ENCODE measurements around the gene SMIM8. TPM values are rescaled to one million over a fixed set of nuclear protein-coding genes. Genes with fewer than 3 reads are reported as not detected.

The SMIM8 gene
- total RNA-seq, 1 donor from 2014 or later: 6.9 TPM

DNA sequence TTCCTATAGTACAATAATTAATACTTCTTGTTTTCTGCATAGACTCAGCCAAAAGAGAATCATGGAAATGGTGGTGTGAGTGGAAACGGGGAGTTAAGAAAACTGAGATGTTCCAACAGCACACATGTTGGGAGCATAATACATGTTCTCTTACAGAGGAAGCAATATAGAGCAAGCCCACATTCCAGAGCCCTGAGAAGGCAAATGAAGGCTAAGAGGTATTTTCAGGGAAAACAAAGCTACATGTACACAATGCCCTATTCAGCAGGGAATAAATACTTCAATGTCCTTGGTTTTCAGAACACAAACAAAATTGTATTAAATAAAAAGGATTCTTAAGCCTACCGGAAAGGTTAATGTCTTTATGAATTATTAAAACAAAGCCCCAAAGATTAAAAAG is 35.1 kb upstream of the SMIM8 start:
- no peak overlapping the region for H3K27ac ChIP-seq (ENCODE audit: low read depth, low read length)
- no peaks in the 10 kb centered on the region for H3K4me1 ChIP-seq (ENCODE audit: insufficient read depth, low read length)
- H3K36me3 Mint-ChIP-seq (ENCODE audit: low read depth, unreplicated experiment): no peaks in the 10 kb centered on the region
- no peaks in the 10 kb centered on the region for H3K9me3 ChIP-seq (ENCODE audit: insufficient read depth, low read depth, low read length)
- no peak overlapping the region for H2AFZ ChIP-seq (ENCODE audit: low read depth, low read length)
- H3K27ac Mint-ChIP-seq (ENCODE audit: unreplicated experiment): no peak overlapping the region
- no peak overlapping the region for H3K4me2 ChIP-seq (ENCODE audit: low read length)
- no peaks in the 10 kb centered on the region for H3K36me3 ChIP-seq (ENCODE audit: insufficient read depth, low read length)
- no peak overlapping the region for H3K4me3 ChIP-seq (ENCODE audit: insufficient read depth, low read depth, low read length)
- no peaks in the 10 kb centered on the region for H3K27me3 Mint-ChIP-seq (ENCODE audit: low read depth, unreplicated experiment)
- H3K4me1 Mint-ChIP-seq (ENCODE audit: low read depth, unreplicated experiment): peaks cover 15% of the 10 kb centered on the region
- H3K4me3 Mint-ChIP-seq (ENCODE audit: unreplicated experiment): no peak overlapping the region
- H3K79me2 ChIP-seq (ENCODE audit: insufficient read depth, low read length): no peaks in the 10 kb centered on the region
- no peaks in the 10 kb centered on the region for H3K27me3 ChIP-seq (ENCODE audit: insufficient read depth, low read length)
- DNase-seq (ENCODE audit: low read depth) (no peak), FAIRE-seq (no peak)
- H3K9ac ChIP-seq (ENCODE audit: low read length): no peak overlapping the region
- H3K9me3 Mint-ChIP-seq (ENCODE audit: unreplicated experiment): no peaks in the 10 kb centered on the region
- TF ChIP-seq, protein P1, sequence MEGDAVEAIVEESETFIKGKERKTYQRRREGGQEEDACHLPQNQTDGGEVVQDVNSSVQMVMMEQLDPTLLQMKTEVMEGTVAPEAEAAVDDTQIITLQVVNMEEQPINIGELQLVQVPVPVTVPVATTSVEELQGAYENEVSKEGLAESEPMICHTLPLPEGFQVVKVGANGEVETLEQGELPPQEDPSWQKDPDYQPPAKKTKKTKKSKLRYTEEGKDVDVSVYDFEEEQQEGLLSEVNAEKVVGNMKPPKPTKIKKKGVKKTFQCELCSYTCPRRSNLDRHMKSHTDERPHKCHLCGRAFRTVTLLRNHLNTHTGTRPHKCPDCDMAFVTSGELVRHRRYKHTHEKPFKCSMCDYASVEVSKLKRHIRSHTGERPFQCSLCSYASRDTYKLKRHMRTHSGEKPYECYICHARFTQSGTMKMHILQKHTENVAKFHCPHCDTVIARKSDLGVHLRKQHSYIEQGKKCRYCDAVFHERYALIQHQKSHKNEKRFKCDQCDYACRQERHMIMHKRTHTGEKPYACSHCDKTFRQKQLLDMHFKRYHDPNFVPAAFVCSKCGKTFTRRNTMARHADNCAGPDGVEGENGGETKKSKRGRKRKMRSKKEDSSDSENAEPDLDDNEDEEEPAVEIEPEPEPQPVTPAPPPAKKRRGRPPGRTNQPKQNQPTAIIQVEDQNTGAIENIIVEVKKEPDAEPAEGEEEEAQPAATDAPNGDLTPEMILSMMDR (IDR thresholded peaks at IDR 0.05; ENCODE audit: insufficient read depth, low read depth, low read length): no peak
- TF ChIP-seq EZH2 (IDR thresholded peaks at IDR 0.05; ENCODE audit: insufficient read depth, low read length): no peak
- H4K20me1 ChIP-seq (ENCODE audit: insufficient read depth, low read length): no peaks in the 10 kb centered on the region

DNA sequence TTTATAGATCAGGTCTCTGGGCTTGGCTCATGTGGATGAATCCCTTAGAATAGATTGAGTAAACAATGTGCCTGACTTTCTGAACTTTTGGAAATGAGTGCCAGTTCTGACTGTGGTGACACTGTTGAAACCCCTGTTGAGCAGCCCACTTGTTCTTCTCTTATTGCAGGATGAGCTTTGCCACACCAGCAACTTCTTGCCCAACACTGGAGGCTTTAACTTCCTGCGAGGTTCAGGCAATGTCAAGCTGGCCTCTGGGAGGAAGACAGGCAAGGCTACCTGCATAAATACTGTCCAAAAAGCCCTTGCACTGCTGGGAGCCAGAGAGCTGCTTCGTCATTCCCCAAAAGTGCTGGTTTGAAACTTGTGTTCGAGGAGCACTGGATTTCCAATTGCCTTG is 32.8 kb upstream of the SMIM8 start:
- Mint-ChIP-seq H3K27ac (ENCODE audit: unreplicated experiment) (no peak overlapping the region), H3K4me1 (ENCODE audit: low read depth, unreplicated experiment) (peaks cover 19% of the 10 kb centered on the region), H3K36me3 (ENCODE audit: low read depth, unreplicated experiment) (no peaks in the 10 kb centered on the region), H3K9me3 (ENCODE audit: unreplicated experiment) (no peaks in the 10 kb centered on the region), H3K4me3 (ENCODE audit: unreplicated experiment) (no peak overlapping the region), H3K27me3 (ENCODE audit: low read depth, unreplicated experiment) (no peaks in the 10 kb centered on the region)
- TF ChIP-seq, protein P1 (IDR thresholded peaks at IDR 0.05; ENCODE audit: insufficient read depth, low read depth, low read length): no peak
- TF ChIP-seq EZH2 (IDR thresholded peaks at IDR 0.05; ENCODE audit: insufficient read depth, low read length): no peak
- Histone ChIP-seq H2AFZ (ENCODE audit: low read depth, low read length) (no peak overlapping the region), H3K4me2 (ENCODE audit: low read length) (no peak overlapping the region), H3K79me2 (ENCODE audit: insufficient read depth, low read length) (no peaks in the 10 kb centered on the region), H3K27me3 (ENCODE audit: insufficient read depth, low read length) (no peaks in the 10 kb centered on the region), H3K9ac (ENCODE audit: low read length) (no peak overlapping the region), H3K27ac (ENCODE audit: low read depth, low read length) (no peak overlapping the region), H4K20me1 (ENCODE audit: insufficient read depth, low read length) (no peaks in the 10 kb centered on the region), H3K4me1 (ENCODE audit: insufficient read depth, low read length) (no peaks in the 10 kb centered on the region), H3K36me3 (ENCODE audit: insufficient read depth, low read length) (no peaks in the 10 kb centered on the region), H3K4me3 (ENCODE audit: insufficient read depth, low read depth, low read length) (no peak overlapping the region), H3K9me3 (ENCODE audit: insufficient read depth, low read depth, low read length) (no peaks in the 10 kb centered on the region)
- FAIRE-seq (no peak), DNase-seq (ENCODE audit: low read depth) (no peak)

DNA sequence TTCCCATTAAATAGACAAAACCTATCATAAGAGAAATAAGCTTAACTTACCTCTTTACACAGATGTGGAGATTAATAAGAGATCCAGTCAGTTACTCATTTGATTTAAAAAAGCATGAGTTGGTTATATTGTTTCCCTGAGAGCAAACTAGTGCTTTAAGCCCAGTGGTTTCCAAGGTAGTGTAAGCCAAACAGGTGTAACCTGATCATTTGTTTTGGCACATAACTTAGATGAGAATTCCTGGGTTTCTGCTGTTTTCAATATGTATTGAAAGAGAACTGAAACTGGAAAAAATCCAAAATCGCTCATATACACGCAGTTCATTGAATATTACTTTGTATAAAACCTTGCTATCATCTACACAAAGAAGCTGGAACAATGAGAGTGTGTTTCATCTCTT is 30.5 kb upstream of the SMIM8 start:
- no peaks in the 10 kb centered on the region for H3K27me3 Mint-ChIP-seq (ENCODE audit: low read depth, unreplicated experiment)
- Histone ChIP-seq H3K4me2 (ENCODE audit: low read length) (no peak overlapping the region), H3K9me3 (ENCODE audit: insufficient read depth, low read depth, low read length) (no peaks in the 10 kb centered on the region), H3K79me2 (ENCODE audit: insufficient read depth, low read length) (no peaks in the 10 kb centered on the region), H3K4me3 (ENCODE audit: insufficient read depth, low read depth, low read length) (no peak overlapping the region), H3K9ac (ENCODE audit: low read length) (no peak overlapping the region), H3K27me3 (ENCODE audit: insufficient read depth, low read length) (peaks cover 6% of the 10 kb centered on the region), H3K27ac (ENCODE audit: low read depth, low read length) (no peak overlapping the region), H2AFZ (ENCODE audit: low read depth, low read length) (no peak overlapping the region), H3K36me3 (ENCODE audit: insufficient read depth, low read length) (no peaks in the 10 kb centered on the region), H3K4me1 (ENCODE audit: insufficient read depth, low read length) (no peaks in the 10 kb centered on the region), H4K20me1 (ENCODE audit: insufficient read depth, low read length) (no peaks in the 10 kb centered on the region)
- FAIRE-seq (no peak), DNase-seq (ENCODE audit: low read depth) (no peak)
- TF ChIP-seq EZH2 (IDR thresholded peaks at IDR 0.05; ENCODE audit: insufficient read depth, low read length): no peak
- TF ChIP-seq, protein P1 (IDR thresholded peaks at IDR 0.05; ENCODE audit: insufficient read depth, low read depth, low read length): no peak
- no peaks in the 10 kb centered on the region for H3K9me3 Mint-ChIP-seq (ENCODE audit: unreplicated experiment)
- no peak overlapping the region for H3K27ac Mint-ChIP-seq (ENCODE audit: unreplicated experiment)
- peaks cover 14% of the 10 kb centered on the region for H3K4me1 Mint-ChIP-seq (ENCODE audit: low read depth, unreplicated experiment)
- H3K36me3 Mint-ChIP-seq (ENCODE audit: low read depth, unreplicated experiment): no peaks in the 10 kb centered on the region
- H3K4me3 Mint-ChIP-seq (ENCODE audit: unreplicated experiment): no peak overlapping the region
